NCI-H526 (cell line): Measurements from ENCODE around the gene ZBTB47.

ENCODE experiments used
- DNase-seq, 2 experiments: peaks; one replicate each; lab custom pipeline; 2025; lab: John Stamatoyannopoulos, UW

ZBTB47 gene

GRCh38 chr3:42652611-42653302 is 740 bp upstream of the ZBTB47 start:
- DNase-seq, result no peak

- no peak for DNase-seq
These were observed 266 bp upstream of the ZBTB47 start for GRCh38 chr3:42653303-42653559.

DNA sequence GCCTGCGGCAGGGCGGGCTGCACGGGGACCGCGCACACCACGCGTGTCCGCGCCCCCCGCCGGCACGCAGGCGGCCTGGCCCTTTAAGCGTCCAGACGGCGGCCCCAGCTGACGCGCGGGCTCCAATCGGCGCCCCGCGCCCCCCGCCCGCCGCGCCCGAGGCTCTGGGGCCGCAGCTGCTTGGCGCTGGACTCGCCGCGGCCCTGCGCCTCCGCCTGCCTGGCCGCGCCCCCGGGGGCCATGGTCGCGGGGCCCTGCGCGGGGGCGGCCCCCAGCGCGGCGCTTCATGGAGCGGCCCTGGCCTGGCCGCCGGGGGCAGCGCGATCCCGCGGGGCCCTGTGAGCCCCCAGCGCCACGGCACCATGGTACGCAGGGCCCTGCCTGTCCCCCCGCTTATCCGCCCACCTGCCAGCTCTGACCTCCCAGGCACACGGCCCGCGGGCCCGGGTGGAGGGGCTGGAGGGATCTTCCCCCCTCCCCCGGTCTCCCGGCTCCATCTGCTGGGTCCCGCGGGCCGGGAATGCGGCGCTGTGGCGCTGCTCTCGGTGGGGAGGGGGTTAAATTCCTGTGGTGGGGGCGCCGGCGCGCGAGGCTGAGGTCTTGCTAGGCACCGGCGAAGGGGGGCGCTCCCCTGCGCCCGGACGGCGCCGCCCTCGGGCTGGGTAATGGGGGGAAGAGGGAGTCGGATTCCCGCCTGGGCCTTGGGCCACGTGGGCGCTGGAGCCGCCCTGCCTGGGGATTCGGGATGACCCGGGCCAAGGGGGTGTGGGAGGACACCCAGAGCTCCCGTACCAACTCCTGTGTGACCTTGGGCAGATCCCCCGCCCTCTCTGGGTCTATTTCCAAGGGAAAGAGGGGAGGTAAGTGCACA is 1.1 kb downstream of the ZBTB47 start:
- peak in 1 of 2 experiments; percentile 66 for DNase-seq

GRCh38 chr3:42655331-42655888 is 1.9 kb downstream of the ZBTB47 start:
- DNase-seq, result no peak

DNA sequence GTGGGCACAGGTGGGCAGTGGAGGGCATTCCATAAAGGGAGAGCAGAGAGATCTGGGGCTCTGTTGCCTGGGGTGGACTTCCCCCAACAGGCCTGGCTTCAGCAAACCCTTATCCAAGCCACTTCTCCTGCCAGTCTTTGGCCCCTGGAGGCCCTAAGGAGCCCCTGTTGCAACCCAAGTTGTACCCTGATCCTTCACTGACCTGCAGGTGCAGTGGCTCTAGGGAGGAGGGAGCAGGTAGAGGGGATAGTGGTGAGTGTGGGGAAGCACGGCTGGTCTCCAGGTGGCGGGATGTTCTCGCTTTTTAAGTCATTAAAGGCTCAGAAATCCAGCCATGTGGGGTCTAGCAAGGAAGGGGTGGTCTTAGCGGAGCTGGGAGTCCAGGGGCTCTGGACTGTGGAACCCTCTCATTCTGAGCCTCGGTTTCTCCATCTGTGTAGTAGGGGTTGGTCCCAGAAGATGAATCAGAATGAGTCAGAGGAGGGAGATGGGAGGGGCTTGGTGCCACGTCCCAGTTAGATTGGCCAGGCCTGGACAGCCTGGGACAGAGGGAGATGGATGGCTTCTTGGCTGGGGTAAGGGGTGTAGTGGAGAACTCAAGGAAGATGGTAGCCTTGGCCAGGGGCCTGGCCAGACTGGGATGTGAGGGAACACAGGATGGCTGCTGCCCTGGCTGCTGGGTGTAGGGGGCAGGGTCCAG is 2.6 kb downstream of the ZBTB47 start:
- no peak for DNase-seq

GRCh38 chr3:42656680-42657610 is 3.4 kb downstream of the ZBTB47 start:
- no peak for DNase-seq

DNA sequence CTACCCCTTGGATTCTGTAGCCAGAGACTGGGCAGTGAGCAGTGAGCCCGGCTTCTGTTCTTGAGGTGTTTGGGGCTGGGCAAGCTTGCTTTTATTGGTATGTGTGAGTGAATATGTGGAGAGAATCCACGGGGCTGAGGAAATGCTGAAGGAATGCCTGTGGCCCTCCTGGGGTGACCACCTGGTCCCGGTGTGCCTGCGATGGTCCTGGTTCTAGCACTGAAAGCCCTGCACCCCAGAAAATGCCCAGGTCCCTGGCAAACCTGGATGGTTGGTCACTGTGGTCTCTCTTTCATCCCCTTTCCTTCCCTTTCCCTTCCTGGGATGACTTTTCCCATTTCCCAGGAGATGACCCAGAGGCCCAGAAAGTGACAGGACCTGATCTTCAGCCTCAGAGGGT is 4.2 kb downstream of the ZBTB47 start:
- DNase-seq, result no peak

- no peak for DNase-seq
These were observed 4.7 kb downstream of the ZBTB47 start for GRCh38 chr3:42658091-42658770.

GRCh38 chr3:42658771-42659390 is 5.4 kb downstream of the ZBTB47 start:
- no peak for DNase-seq

DNA sequence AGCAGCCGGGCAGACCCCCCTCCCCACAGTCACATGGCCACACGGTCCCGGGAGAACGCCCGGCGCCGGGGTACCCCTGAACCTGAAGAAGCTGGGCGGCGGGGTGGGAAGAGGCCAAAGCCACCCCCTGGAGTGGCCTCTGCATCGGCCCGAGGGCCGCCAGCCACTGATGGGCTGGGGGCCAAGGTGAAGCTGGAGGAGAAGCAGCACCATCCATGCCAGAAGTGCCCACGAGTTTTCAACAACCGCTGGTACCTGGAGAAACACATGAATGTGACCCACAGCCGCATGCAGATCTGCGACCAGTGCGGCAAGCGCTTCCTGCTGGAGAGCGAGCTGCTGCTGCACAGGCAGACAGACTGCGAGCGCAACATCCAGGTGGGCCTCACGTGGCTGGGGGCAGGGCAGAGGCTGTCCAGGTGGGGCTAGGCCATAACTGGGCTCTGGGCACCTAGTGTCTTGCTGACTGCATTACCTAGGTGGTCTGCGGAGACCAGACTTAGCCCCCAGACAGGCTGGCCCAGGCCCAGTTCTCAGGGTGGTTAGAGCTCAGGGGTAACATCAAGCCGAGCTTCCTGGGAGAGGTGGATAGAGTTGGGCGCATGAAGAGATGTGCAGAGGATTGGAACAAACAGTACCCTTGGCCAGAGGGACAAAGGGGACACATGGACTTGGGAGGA is 6.1 kb downstream of the ZBTB47 start:
- DNase-seq, result no peak

DNA sequence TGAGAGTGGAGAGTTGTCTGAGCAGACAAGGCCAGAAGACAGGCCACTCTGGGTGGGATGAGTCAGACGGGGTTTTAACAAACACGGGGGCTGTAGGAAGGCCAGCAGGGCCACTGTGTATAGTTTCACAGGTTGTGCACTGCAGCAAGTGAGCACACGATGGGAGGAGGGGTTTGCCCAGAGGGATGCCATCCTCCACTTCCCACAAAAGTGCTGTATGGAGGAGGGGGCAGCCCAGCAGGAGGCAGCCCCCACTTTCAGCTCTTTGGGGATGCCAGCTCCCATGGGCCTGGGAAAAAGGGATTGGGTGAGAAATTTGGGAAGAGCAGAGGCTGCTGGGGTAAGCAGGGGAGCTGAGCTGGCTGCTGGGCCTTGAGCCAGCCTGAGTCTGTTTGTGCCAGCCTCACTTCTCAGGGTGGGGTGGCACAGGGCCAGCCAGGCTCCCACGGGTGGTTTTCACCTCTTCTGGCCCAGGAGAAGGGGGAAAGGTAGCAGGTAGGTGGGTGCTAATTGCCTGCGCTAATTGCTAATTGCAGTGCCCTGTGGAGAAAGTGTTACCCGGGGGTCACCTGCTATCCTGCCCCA is 6.7 kb downstream of the ZBTB47 start:
- no peak for DNase-seq

DNA sequence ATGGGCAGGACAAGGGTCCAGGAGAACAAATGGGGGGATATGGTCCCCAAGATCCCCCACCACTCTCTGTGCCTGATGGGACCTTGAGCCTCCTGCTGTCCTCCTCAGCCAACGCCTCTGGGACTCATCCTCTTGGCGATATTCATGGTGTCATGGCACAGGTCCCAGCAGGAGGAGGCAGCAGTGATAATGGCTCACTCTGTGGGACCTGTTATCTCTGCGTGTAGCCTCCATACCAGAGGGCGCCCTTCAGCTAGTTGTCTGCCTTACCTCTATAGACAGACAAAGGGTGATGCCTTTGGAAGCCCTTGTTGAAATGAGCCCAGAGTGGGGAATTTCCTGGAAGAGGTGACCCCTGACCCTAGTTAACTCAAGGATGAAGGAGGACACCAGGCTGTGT is 7.4 kb downstream of the ZBTB47 start:
- DNase-seq, result peak in 1 of 2 experiments; percentile 17

DNA sequence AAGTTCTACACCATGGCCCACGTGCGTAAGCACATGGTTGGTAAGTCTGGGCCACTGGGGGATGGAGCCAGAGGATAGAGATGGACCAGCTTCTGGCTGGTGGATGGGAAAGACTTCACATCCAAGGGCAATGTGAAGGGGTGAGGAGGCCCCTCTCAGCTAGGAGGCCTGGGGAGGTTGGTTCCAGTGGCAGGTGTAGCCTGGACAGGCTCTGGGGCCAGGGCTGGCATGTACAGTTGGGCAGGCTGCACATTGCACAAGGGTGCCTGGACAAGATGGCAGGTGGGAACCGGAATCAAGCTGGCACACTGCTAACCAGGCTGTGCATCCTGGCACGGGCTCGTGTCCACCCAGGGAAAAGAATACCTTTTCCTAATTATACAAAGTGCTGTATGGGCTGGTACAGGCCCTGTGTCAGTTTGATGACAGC is 8.1 kb downstream of the ZBTB47 start:
- no peak for DNase-seq

DNA sequence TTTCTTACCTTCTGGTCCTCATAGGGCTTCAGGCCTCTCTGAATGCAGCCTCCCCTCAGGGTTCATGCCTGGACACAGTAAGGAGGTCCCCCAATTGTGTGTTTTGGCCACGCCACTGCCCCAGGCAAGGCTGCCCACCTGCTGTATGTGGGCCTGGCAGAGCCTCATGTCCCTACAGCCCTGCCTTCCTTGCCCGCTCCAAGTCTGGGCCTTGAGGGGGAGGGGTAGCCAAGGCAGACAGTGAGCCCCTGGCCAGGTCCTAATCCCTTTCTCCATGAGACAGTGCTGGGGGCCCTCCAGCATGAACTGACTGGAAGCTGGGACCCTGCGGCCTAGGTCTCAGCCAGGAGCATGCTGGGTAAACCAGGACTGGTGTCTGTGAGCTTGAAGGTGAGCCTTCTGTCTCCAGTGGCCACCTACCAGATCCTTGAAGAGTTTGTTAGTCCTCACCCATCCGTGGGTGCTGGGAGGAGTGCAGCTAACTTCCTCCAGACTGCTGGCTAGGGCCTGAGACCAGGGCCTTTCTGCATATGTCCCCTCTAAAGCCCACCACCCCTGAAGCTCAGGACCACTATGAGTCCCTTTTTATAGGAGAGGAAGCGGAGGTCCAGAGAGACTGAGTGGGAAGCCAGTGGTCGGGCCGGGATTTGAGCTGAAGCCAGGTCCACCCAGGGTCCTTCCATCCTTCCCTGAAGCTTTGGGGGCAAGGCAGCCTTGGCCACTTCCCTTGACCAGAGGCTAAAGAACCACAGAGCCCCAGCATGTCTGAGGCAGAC is 8.7 kb downstream of the ZBTB47 start:
- DNase-seq, result no peak

DNA sequence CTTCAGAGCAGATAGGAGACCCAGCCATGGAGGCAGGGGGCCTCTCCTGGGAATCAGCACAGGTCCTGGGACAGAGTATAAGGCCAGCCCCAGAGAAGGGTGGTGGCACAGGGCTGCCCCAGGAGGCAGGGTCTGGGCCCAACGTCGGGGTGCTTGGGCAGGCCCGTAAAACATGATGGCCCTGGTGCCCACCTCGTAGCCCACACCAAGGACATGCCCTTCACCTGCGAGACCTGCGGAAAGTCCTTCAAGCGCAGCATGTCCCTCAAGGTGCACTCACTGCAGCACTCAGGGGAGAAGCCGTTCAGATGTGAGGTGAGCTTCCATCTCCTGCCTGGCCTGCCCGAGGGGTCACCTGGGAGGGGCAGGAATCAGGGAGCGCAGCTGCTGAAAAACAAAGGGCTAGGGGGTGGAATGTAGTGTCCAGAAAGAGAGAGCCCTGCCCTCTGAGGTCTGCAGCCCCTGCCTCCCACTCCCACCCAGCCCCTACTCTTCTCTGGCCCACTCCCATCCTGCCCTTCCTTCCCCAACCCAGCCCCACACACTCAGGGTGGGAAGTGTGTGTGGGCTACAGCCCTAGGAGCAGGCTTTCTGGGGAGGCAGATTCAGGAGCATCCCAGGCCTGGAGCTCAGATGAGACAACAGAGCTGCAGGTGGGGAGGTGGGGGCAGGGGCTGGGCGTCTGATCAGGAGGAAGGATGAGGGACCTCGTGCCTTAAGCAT is 9.5 kb downstream of the ZBTB47 start:
- DNase-seq, result no peak

DNA sequence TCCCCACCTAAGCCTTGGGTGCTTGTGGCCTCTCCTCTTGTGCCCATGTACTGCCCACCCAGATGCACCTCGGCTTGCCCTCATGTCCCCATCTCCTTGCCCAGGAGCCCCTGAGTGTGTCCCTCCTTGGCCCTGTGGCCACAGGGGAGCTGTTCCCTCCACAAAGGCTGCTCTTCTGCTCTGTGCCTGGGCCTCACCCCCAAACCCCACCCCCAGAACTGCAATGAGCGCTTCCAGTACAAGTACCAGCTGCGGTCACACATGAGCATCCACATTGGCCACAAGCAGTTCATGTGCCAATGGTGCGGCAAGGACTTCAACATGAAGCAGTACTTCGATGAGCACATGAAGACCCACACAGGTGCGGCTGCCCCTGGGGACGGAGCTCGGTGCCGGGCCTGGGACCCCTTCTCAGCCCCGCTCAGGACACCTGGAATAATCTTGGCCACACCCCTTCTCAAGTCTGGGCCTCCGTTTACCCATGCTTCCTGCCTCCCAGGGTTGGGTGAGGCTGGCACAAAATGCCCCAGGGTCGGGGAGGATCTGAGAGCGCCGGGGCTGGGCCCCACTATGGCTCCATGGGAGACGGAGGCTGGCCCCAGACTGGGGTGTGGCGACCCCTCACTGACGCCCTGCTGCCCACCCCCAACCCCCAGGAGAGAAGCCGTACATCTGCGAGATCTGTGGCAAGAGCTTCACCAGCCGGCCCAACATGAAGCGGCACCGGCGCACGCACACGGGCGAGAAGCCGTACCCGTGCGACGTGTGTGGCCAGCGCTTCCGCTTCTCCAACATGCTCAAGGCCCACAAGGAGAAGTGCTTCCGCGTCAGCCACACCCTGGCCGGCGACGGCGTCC is 10.3 kb downstream of the ZBTB47 start:
- DNase-seq, result no peak

- DNase-seq, result no peak
These were observed 10.9 kb downstream of the ZBTB47 start for GRCh38 chr3:42664438-42664803.
